Measurements from ENCODE around the gene ACTG1. TPM values are rescaled to one million over a fixed set of nuclear protein-coding genes. Genes with fewer than 3 reads are reported as not detected.
A peak's percentile ranks its signal among the peaks of the same experiment; 100 is the strongest.

Gene ACTG1
- total and polyA plus RNA-seq, 9 of the 15 experiments (the other 6 are each of a cell fraction or from before 2014, with no cell fraction given): 224 to 1,775 (median 568) TPM

DNA sequence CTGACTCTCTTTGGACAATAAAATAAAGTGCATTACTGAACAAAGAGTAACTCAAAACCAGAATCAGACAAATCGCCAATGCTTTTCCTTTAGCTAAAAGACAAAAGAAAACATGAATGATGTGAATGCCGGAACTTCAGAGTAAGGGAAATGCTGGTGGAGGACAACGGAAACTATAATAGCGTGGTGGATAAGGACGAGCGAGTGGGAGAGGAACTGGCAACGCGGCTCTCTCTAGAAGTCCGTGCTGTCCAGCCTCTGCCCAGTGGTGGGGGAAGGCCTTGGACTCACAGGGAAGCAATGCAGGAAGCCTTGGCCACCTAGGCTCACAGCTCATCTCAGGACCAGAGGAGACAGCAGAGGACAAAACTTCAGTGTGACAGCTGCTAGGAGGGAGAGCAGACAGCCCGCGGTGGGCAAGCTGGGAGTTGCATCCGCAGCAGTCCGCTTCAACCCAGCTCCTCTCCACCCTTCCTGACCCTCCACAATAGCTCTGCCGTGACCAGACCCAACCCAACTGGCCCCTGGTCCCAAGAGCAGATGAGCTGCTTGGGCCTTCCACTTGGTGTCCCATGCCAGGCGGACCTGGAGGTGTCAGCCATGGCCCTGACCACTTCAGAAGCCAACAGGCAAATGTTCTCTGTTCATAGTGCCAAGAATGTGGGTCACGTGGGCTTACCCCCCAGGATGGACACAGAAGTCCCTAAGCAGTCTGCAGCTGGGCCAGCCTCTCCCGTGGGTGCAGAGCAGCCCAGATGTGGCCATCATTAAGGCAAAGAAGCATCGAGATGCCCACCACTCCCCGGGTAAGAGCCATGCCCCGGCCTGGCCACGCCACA lies 44.9 kb upstream of the ACTG1 start (continued):
- peak; percentile 84 for TF ChIP-seq RBM22 (IDR thresholded peaks at IDR 0.05; ENCODE audit: low read depth, low read length, poor library complexity, severe bottlenecking)
- peak; percentile 52; the same call in 1 of the 2 replicates for TF ChIP-seq POLR2A (conservative IDR thresholded peaks at IDR 0.05)
- no peak for TF ChIP-seq SMARCA5 (IDR thresholded peaks at IDR 0.05)

DNA sequence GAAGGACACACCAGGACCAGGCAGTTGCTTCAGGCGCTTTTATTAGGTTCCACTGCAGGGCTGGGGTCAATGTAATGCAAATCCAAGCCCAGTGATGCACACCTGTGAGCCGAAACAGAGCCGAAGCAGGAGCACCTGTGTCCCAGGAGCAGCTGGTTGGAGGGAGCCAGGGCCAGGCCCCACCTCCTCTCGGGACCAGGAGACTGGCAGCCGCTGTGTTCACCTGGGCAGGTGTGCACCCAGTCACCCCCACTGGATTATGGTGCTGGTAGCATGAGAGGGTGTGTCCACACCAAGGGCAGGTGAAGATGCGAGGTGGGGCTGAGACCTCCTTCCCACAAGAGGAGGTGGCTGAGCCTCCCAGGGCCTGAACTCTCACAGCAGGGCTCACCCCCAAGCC lies 44.3 kb upstream of the ACTG1 start:
- DNase-seq (ENCODE audit: extremely low read depth in 1 of 4, low spot score in 3 of 4) (no peak), FAIRE-seq (no peak), ATAC-seq (no peak)
- 92% methylated on average over 6 of the region's 6 CpGs for WGBS (ENCODE audit: insufficient coverage, low coverage, missing lambda C conversion rate)
- H3K27me3 ChIP-seq (ENCODE audit: control insufficient read depth in 2 of 2, insufficient read depth in 2 of 2, low read length in 2 of 2): no peaks in the 10 kb centered on the region
- intact Hi-C loops (cut with micrococcal nuclease): no loop called here
- CTCF ChIA-PET (ENCODE audit: low intra/inter-chr PET ratio): no interaction called here
- POLR2A ChIA-PET: interaction anchor here (0.5 to 2.7 kb wide), 6 partner anchors 12 to 85 kb away, joined by 3 to 16 read pairs (median 5); partner anchors contain the start of gene ACTG1
- BruUV-seq (replicated peaks): TSS peak; percentile 44
- peaks cover 21 to 55% of the 10 kb centered on the region in 2 experiments for H3K4me1 ChIP-seq (replicated peaks in 1 of 2; ENCODE audit: control insufficient read depth in 2 of 2, insufficient read depth in 2 of 2, low read length in 2 of 2)
- H3K79me2 ChIP-seq (ENCODE audit: control insufficient read depth, insufficient read depth, low read length): peaks cover 8% of the 10 kb centered on the region
- H3K4me3 ChIP-seq: no peak overlapping the region
- H3K9me1 ChIP-seq (ENCODE audit: control insufficient read depth, insufficient read depth, low read length): no peaks in the 10 kb centered on the region
- H4K20me1 ChIP-seq (replicated peaks; ENCODE audit: control insufficient read depth, insufficient read depth, low read length): peaks cover 12% of the 10 kb centered on the region; the same call in 1 of the 2 replicates
- H3K9ac ChIP-seq (ENCODE audit: insufficient read depth in 1 of 2, low read depth in 2 of 2, low read length in 2 of 2): peak overlapping the region in 1 of 2 experiments; percentile 54; a peak in 2 of 4 replicates
- peaks cover 57% of the 10 kb centered on the region; the same call in 2 of the 3 replicates for H3K36me3 ChIP-seq (ENCODE audit: control insufficient read depth, insufficient read depth, low read length)
- no peak overlapping the region for H2AFZ ChIP-seq (ENCODE audit: low read depth, low read length)
- peak overlapping the region; percentile 29; the same call in 2 of the 3 replicates for H3K27ac ChIP-seq (ENCODE audit: extremely low read depth, low read depth, low read length)
- no peaks in the 10 kb centered on the region for H3K9me3 ChIP-seq (replicated peaks; ENCODE audit: control insufficient read depth, insufficient read depth, low read depth, low read length)
- in situ Hi-C loops (cut with MboI): no loop called here
- no peak overlapping the region for H3K4me2 ChIP-seq (ENCODE audit: insufficient read depth, low read length)
- TF ChIP-seq XRCC3 (IDR thresholded peaks at IDR 0.05) (no peak), SRF (CRISPR knock-in tag; IDR thresholded peaks at IDR 0.05) (no peak), POLR2G (IDR thresholded peaks at IDR 0.05; ENCODE audit: low read depth, low read length) (peak; percentile 41; the same call in 1 of the 2 replicates), FOXK2 (conservative IDR thresholded peaks at IDR 0.05 in 1 of 2, IDR thresholded peaks at IDR 0.05 in 1 of 2; ENCODE audit: low read depth in 2 of 2) (no peak), ELF1 (tag; IDR thresholded peaks at IDR 0.05) (no peak), PML (IDR thresholded peaks at IDR 0.05; ENCODE audit: low read length) (0 out of 2 replicates have a peak, but pooled peaks have one; percentile 16), POLR2AphosphoS2 (IDR thresholded peaks at IDR 0.05; ENCODE audit: low read length) (0 out of 2 replicates have a peak, but pooled peaks have one; percentile 16), TCF7 (IDR thresholded peaks at IDR 0.05; ENCODE audit: borderline replicate concordance) (no peak)
- TF ChIP-seq, protein P1, sequence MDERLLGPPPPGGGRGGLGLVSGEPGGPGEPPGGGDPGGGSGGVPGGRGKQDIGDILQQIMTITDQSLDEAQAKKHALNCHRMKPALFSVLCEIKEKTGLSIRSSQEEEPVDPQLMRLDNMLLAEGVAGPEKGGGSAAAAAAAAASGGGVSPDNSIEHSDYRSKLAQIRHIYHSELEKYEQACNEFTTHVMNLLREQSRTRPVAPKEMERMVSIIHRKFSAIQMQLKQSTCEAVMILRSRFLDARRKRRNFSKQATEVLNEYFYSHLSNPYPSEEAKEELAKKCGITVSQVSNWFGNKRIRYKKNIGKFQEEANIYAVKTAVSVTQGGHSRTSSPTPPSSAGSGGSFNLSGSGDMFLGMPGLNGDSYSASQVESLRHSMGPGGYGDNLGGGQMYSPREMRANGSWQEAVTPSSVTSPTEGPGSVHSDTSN (CRISPR knock-in tag; IDR thresholded peaks at IDR 0.05; ENCODE audit: low read depth): no peak
- TF ChIP-seq, protein P1 (tag; conservative IDR thresholded peaks at IDR 0.05; ENCODE audit: low read depth): no peak
- TF ChIP-seq, protein P2, sequence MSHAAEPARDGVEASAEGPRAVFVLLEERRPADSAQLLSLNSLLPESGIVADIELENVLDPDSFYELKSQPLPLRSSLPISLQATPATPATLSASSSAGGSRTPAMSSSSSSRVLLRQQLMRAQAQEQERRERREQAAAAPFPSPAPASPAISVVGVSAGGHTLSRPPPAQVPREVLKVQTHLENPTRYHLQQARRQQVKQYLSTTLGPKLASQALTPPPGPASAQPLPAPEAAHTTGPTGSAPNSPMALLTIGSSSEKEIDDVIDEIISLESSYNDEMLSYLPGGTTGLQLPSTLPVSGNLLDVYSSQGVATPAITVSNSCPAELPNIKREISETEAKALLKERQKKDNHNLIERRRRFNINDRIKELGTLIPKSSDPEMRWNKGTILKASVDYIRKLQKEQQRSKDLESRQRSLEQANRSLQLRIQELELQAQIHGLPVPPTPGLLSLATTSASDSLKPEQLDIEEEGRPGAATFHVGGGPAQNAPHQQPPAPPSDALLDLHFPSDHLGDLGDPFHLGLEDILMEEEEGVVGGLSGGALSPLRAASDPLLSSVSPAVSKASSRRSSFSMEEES (CRISPR knock-in tag; IDR thresholded peaks at IDR 0.05): no peak
- TF ChIP-seq, protein P3, sequence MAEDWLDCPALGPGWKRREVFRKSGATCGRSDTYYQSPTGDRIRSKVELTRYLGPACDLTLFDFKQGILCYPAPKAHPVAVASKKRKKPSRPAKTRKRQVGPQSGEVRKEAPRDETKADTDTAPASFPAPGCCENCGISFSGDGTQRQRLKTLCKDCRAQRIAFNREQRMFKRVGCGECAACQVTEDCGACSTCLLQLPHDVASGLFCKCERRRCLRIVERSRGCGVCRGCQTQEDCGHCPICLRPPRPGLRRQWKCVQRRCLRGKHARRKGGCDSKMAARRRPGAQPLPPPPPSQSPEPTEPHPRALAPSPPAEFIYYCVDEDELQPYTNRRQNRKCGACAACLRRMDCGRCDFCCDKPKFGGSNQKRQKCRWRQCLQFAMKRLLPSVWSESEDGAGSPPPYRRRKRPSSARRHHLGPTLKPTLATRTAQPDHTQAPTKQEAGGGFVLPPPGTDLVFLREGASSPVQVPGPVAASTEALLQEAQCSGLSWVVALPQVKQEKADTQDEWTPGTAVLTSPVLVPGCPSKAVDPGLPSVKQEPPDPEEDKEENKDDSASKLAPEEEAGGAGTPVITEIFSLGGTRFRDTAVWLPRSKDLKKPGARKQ (CRISPR knock-in tag; IDR thresholded peaks at IDR 0.05): no peak

Measured in K562 (cell line).